ENCODE measurements around the gene OAF. TPM values are rescaled to one million over a fixed set of nuclear protein-coding genes. Genes with fewer than 3 reads are reported as not detected.

Gene OAF
- 17.8 TPM for total RNA-seq
- long read RNA-seq, transcript OAF-201 (4 exons, 2,525 nt) = major isoform, 59 of 70 reads
- long read RNA-seq, partial matches to known transcripts = 6 of 70 reads
- long read RNA-seq, other reads (novel, unspliced or antisense) = 4 of 70 reads

DNA sequence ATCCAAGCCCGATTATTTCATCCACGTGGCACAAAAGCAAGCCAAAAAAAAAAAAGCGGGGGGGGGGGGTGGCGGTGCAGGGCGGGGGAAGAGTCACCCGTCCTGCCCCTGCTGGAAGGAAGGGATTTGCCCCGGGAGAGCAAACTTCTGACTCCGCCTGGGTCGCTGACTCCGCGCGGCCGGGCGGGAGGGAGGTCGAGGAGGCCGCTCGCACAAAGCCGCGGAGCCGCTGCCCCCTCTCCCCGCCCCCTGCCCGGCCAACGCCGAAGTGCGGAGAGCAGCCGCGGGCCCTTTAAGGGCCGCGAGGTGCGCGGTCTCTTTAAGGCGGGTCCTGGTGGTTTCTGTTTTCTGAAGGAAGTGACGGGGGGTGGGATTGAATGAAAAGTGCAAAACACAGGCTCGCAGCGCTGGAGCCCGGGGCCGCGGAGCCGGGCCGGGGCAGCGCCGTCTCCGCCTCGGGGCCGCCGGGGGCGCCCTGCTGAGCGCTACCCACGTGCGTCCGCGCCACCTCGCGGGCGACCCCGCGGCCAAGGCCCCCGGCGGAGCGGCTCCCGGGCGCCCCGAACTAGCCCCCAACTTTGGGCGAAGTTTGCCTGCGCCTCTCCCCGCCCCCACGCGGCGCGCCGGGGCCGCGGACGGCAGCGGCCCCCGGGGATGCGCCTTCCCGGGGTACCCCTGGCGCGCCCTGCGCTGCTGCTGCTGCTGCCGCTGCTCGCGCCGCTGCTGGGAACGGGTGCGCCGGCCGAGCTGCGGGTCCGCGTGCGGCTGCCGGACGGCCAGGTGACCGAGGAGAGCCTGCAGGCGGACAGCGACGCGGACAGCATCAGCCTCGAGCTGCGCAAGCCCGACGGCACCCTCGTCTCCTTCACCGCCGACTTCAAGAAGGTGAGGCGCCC is at the start of gene OAF:
OAF (plus strand) TSS at position 407 of the 896 bp plus-strand sequence; CDS start at position 655, 248 bp downstream.
- intact Hi-C loops (cut with DNase I) = no loop called here

DNA sequence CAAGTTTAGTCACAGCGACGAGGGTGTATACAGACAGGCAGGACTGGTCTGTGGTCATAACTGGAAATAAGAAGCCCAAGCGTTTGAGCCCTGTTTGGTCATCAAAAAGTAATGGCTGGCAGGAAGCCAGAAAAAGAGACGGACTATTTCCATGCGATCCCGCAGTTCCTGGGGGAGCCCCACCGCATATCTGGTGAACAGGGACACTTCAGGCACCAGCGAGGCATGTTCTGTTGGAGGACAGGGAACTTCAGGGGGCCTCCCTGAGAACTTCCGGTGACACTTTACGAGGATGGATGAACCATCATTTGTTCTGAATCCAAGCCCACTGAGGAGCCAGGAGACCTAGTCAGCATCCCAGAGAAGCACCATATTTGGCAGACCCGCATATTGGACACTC is 43.2 kb upstream of the OAF start:
- no peak for TF ChIP-seq CTCF (IDR thresholded peaks at IDR 0.05)
- H3K4me1 ChIP-seq = peaks cover 18% of the 10 kb centered on the region
- H3K9me3 ChIP-seq = no peaks in the 10 kb centered on the region
- DNase-seq = no peak
- no peaks in the 10 kb centered on the region for H3K36me3 ChIP-seq
- ATAC-seq = no peak
- H3K4me3 ChIP-seq = no peak overlapping the region
- intact Hi-C loops (cut with DNase I) = no loop called here
- H3K27ac ChIP-seq = no peak overlapping the region
- H3K27me3 ChIP-seq (ENCODE audit: low read depth) = peaks cover 62% of the 10 kb centered on the region

More for the DNA sequence above, at the start of gene OAF:
- H3K27me3 ChIP-seq (ENCODE audit: low read depth) = no peaks in the 10 kb centered on the region
- peak within 1 kb of the TSS; percentile 68 for H3K27ac ChIP-seq
- TF ChIP-seq CTCF (IDR thresholded peaks at IDR 0.05) = peak; percentile 17
- H3K36me3 ChIP-seq = no peaks in the 10 kb centered on the region
- peak; percentile 67 for DNase-seq
- peaks cover 28% of the 10 kb centered on the region for H3K4me1 ChIP-seq
- no peaks in the 10 kb centered on the region for H3K9me3 ChIP-seq
- ATAC-seq = peak; percentile 81 to 84
- peak within 1 kb of the TSS; percentile 69 for H3K4me3 ChIP-seq

DNA sequence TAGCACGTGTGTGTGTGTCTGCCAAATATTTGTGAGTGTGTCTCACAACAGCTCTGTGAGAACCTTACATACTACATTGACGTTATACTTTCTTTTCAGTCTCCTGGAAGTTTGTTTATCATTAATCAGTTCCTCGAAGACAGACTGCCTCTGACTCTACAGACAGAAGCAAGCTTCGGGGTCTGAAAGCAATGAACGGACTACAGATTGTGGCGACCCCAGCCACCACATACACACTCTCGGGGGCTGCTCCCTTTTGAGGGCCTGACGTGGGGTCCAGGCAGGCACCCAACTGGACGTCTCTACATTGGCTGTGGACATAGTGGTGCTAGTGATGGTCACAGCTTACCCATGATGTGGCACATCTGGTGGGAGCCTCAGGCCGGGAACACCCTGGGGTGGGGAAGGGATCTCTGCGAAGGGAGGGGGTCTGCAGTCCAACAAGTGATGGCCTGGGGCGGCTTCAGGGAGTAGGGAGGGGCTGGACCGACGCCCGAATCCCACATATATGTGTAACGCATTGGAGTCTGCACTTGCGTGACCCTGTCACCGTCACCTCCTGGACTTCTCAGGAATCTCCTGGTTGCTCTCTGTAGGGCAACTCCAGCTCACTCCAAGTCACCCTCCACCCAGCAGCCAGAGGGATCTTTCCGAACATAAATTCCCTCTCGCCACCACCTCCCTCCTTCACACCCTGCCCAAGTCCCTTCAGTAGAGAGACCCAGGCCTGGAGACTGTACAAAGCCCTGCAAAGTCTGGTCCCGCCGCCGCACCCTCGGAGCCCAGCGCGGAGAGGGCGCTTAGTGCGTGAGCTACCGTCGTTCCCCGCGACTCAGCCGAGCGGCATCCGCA is 42.5 kb upstream of the OAF start:
- Histone ChIP-seq H3K9me3 (no peaks in the 10 kb centered on the region), H3K27me3 (ENCODE audit: low read depth) (peaks cover 68% of the 10 kb centered on the region), H3K4me3 (peak overlapping the region; percentile 57), H3K27ac (no peak overlapping the region), H3K4me1 (peaks cover 18% of the 10 kb centered on the region), H3K36me3 (no peaks in the 10 kb centered on the region)
- no peak for TF ChIP-seq CTCF (IDR thresholded peaks at IDR 0.05)
- intact Hi-C loops (cut with DNase I) = no loop called here
- no peak for DNase-seq
- ATAC-seq = no peak

DNA sequence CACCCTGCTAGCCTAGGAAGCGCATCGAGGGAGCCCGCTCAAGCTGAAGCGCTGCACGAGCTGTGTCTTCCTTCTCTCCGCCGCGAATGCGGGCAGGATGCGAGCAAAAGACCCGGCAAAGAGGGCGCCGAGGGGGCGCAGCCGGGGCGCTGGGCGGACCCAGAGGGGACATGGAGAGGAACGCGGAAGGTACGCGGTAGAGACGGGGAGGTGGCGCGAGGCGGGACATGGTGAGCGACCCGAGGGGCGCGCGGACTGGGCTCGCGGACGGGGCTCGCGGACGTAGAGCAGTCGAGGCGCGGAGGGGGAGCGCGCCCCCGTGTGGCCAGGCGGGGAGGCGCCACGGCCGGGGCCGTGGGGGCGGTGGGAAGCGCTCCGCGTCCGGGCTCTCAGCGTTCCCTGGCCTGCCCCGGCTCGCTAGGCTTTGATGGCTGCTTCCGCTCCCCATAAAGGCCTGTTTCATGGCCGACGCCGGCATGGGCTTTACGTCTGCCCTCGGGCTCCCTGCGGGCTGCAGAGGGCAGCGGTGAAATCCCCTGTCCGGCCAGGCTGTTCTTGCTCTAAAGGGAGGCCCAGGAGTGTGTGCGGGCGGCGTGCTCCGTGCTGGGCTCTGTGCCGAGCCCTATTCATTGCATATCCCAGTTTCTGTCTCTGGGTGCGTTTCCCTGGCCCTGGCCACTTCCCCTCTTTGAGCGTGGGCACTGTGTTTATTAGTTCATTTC is 41.7 kb upstream of the OAF start:
- TF ChIP-seq CTCF (IDR thresholded peaks at IDR 0.05) = peak; percentile 90
- no peak overlapping the region for H3K27ac ChIP-seq
- no peaks in the 10 kb centered on the region for H3K9me3 ChIP-seq

More for the DNA sequence above, 41.7 kb upstream of the OAF start:
- Histone ChIP-seq H3K4me3 (peak overlapping the region; percentile 57), H3K27me3 (ENCODE audit: low read depth) (peaks cover 69% of the 10 kb centered on the region), H3K4me1 (peaks cover 18% of the 10 kb centered on the region), H3K36me3 (no peaks in the 10 kb centered on the region)
- DNase-seq (peak; percentile 74), ATAC-seq (peak; percentile 93 to 94)
- intact Hi-C loops (cut with DNase I) = no loop called here

Measured in lower lobe of right lung (tissue), 2 donors.